Measurements from ENCODE around the gene SH3BP4. TPM values are rescaled to one million over a fixed set of nuclear protein-coding genes. Genes with fewer than 3 reads are reported as not detected.

The SH3BP4 gene
- polyA plus RNA-seq, 1 donor (not counting 4 experiments of a cell fraction or from before 2014, with no cell fraction given) = 50.4 TPM

- Histone ChIP-seq H3K27ac (ENCODE audit: control insufficient read depth, insufficient read depth, low read length) (peak overlapping the region; percentile 76), H3K9me1 (ENCODE audit: control insufficient read depth, extremely low read depth, insufficient read depth, low read length) (peaks cover 6% of the 10 kb centered on the region), H3K27me3 (ENCODE audit: control insufficient read depth, extremely low read depth, insufficient read depth, low read length) (no peaks in the 10 kb centered on the region), H4K20me1 (ENCODE audit: control insufficient read depth, extremely low read depth, insufficient read depth, low read length) (no peaks in the 10 kb centered on the region), H3K4me3 (ENCODE audit: control insufficient read depth in 2 of 3, extremely low read depth in 1 of 3, insufficient read depth in 2 of 3, low read depth in 1 of 3, low read length in 3 of 3) (no peak overlapping the region), H3K9ac (ENCODE audit: control insufficient read depth, extremely low read depth, insufficient read depth, low read length) (no peak overlapping the region), H3K9me3 (ENCODE audit: control insufficient read depth, low read depth, low read length) (no peaks in the 10 kb centered on the region), H3K4me1 (ENCODE audit: control insufficient read depth, extremely low read depth, insufficient read depth, low read length) (peaks cover 60% of the 10 kb centered on the region), H3K79me2 (ENCODE audit: control insufficient read depth, insufficient read depth, low read length) (peaks cover 37% of the 10 kb centered on the region), H3K36me3 (ENCODE audit: control insufficient read depth in 2 of 2, extremely low read depth in 1 of 2, insufficient read depth in 2 of 2, low read length in 2 of 2) (peaks cover 0 to 2% of the 10 kb centered on the region in 2 experiments), H3K4me2 (ENCODE audit: control insufficient read depth, extremely low read depth, insufficient read depth, low read depth, low read length) (peak overlapping the region; percentile 48), H2AFZ (ENCODE audit: control insufficient read depth, low read length) (no peak overlapping the region)
- dilution Hi-C loops (cut with MboI; ENCODE audit: extremely low pct_ligation_motif_present, low sequenced_read_pairs) = no loop called here
- DNase-seq (ENCODE audit: low read depth, low spot score) (peak; percentile 76), FAIRE-seq (peak; percentile 63)
- TF ChIP-seq CTCF (optimal IDR thresholded peaks at IDR 0.05 in 1 of 3, IDR thresholded peaks at IDR 0.05 in 1 of 3, conservative IDR thresholded peaks at IDR 0.05 in 1 of 3; ENCODE audit: extremely low read depth in 1 of 3, insufficient read depth in 2 of 3, low read length in 3 of 3) (no peak), EZH2 (IDR thresholded peaks at IDR 0.05; ENCODE audit: low read length) (no peak)
Measured at GRCh38 chr2:235021752-235022151, 69.9 kb downstream of the SH3BP4 start.

- Histone ChIP-seq H3K4me3 (ENCODE audit: control insufficient read depth in 2 of 3, extremely low read depth in 1 of 3, insufficient read depth in 2 of 3, low read depth in 1 of 3, low read length in 3 of 3) (no peak overlapping the region), H3K4me2 (ENCODE audit: control insufficient read depth, extremely low read depth, insufficient read depth, low read depth, low read length) (peak overlapping the region; percentile 50), H3K9me3 (ENCODE audit: control insufficient read depth, low read depth, low read length) (no peaks in the 10 kb centered on the region), H3K79me2 (ENCODE audit: control insufficient read depth, insufficient read depth, low read length) (peaks cover 29% of the 10 kb centered on the region), H3K4me1 (ENCODE audit: control insufficient read depth, extremely low read depth, insufficient read depth, low read length) (peaks cover 78% of the 10 kb centered on the region), H3K9ac (ENCODE audit: control insufficient read depth, extremely low read depth, insufficient read depth, low read length) (peak overlapping the region; percentile 94), H3K27me3 (ENCODE audit: control insufficient read depth, extremely low read depth, insufficient read depth, low read length) (no peaks in the 10 kb centered on the region), H4K20me1 (ENCODE audit: control insufficient read depth, extremely low read depth, insufficient read depth, low read length) (no peaks in the 10 kb centered on the region), H3K27ac (ENCODE audit: control insufficient read depth, insufficient read depth, low read length) (peak overlapping the region; percentile 100), H2AFZ (ENCODE audit: control insufficient read depth, low read length) (no peak overlapping the region), H3K36me3 (ENCODE audit: control insufficient read depth in 2 of 2, extremely low read depth in 1 of 2, insufficient read depth in 2 of 2, low read length in 2 of 2) (peaks cover 2 to 7% of the 10 kb centered on the region in 2 experiments), H3K9me1 (ENCODE audit: control insufficient read depth, extremely low read depth, insufficient read depth, low read length) (peaks cover 13% of the 10 kb centered on the region)
- TF ChIP-seq EZH2 (IDR thresholded peaks at IDR 0.05; ENCODE audit: low read length) (no peak), CTCF (optimal IDR thresholded peaks at IDR 0.05 in 1 of 3, IDR thresholded peaks at IDR 0.05 in 1 of 3, conservative IDR thresholded peaks at IDR 0.05 in 1 of 3; ENCODE audit: extremely low read depth in 1 of 3, insufficient read depth in 2 of 3, low read length in 3 of 3) (no peak)
- dilution Hi-C loops (cut with MboI; ENCODE audit: extremely low pct_ligation_motif_present, low sequenced_read_pairs) = no loop called here
- FAIRE-seq = peak; percentile 58
- no peak for DNase-seq (ENCODE audit: low read depth, low spot score)
Measured at GRCh38 chr2:235024191-235024860, 72.5 kb downstream of the SH3BP4 start.
